Measurements from ENCODE around the gene FERMT1.
"Not testable (repeated sequence)": the region's sequence is repeated elsewhere in the genome, so short reads cannot be mapped to it uniquely, and the experiment has no call there.

The FERMT1 gene

GRCh38 chr20:6120491-6120988, 2.3 kb downstream of the FERMT1 start:
- Histone ChIP-seq H3K27me3 (ENCODE audit: control insufficient read depth in 5 of 5, insufficient read depth in 4 of 5, low read length in 5 of 5) (peaks cover 3 to 16% (median 12%) of the 10 kb centered on the region in 5 donors), H3K4me1 (ENCODE audit: control insufficient read depth in 5 of 5, insufficient read depth in 5 of 5, low read length in 5 of 5) (peaks cover 0 to 18% (median 16%) of the 10 kb centered on the region in 5 donors), H3K9ac (ENCODE audit: low read length in 5 of 5) (no peak overlapping the region), H3K9me3 (ENCODE audit: control insufficient read depth in 5 of 5, low read length in 5 of 5) (peaks cover 0 to 3% (median 0%) of the 10 kb centered on the region in 5 donors), H3K27ac (ENCODE audit: low read depth, low read length) (no peak overlapping the region), H3K4me3 (ENCODE audit: low read depth in 1 of 5, low read length in 5 of 5) (no peak overlapping the region), H3K36me3 (ENCODE audit: control insufficient read depth in 5 of 5, insufficient read depth in 5 of 5, low read length in 5 of 5) (no peaks in the 10 kb centered on the region)

- Histone ChIP-seq H3K27me3 (ENCODE audit: control insufficient read depth in 5 of 5, insufficient read depth in 4 of 5, low read length in 5 of 5) (peaks cover 0 to 5% (median 0%) of the 10 kb centered on the region in 5 donors), H3K9ac (ENCODE audit: low read length in 5 of 5) (no peak overlapping the region), H3K27ac (ENCODE audit: low read depth, low read length) (no peak overlapping the region), H3K36me3 (ENCODE audit: control insufficient read depth in 5 of 5, insufficient read depth in 5 of 5, low read length in 5 of 5) (no peaks in the 10 kb centered on the region), H3K4me1 (ENCODE audit: control insufficient read depth in 5 of 5, insufficient read depth in 5 of 5, low read length in 5 of 5) (no peaks in the 10 kb centered on the region), H3K9me3 (ENCODE audit: control insufficient read depth in 5 of 5, low read length in 5 of 5) (peaks cover 3 to 22% (median 12%) of the 10 kb centered on the region in 5 donors), H3K4me3 (ENCODE audit: low read depth in 1 of 5, low read length in 5 of 5) (no peak overlapping the region)
Measured at GRCh38 chr20:6116758-6117157, 6.1 kb downstream of the FERMT1 start.

- H3K9me3 ChIP-seq (ENCODE audit: control insufficient read depth in 5 of 5, low read length in 5 of 5): peaks cover 3 to 22% (median 12%) of the 10 kb centered on the region in 5 donors
- no peak overlapping the region for H3K27ac ChIP-seq (ENCODE audit: low read depth, low read length)
- no peaks in the 10 kb centered on the region for H3K36me3 ChIP-seq (ENCODE audit: control insufficient read depth in 5 of 5, insufficient read depth in 5 of 5, low read length in 5 of 5)
- no peak overlapping the region for H3K9ac ChIP-seq (ENCODE audit: low read length in 5 of 5)
- H3K27me3 ChIP-seq (ENCODE audit: control insufficient read depth in 5 of 5, insufficient read depth in 4 of 5, low read length in 5 of 5): no peaks in the 10 kb centered on the region
- H3K4me1 ChIP-seq (ENCODE audit: control insufficient read depth in 5 of 5, insufficient read depth in 5 of 5, low read length in 5 of 5): no peaks in the 10 kb centered on the region
- no peak overlapping the region for H3K4me3 ChIP-seq (ENCODE audit: low read depth in 1 of 5, low read length in 5 of 5)
Measured at GRCh38 chr20:6115221-6115895, 7.5 kb downstream of the FERMT1 start.

GRCh38 chr20:6114696-6115095, 8.1 kb downstream of the FERMT1 start:
- no peaks in the 10 kb centered on the region for H3K36me3 ChIP-seq (ENCODE audit: control insufficient read depth in 5 of 5, insufficient read depth in 5 of 5, low read length in 5 of 5)
- no peak overlapping the region for H3K9ac ChIP-seq (ENCODE audit: low read length in 5 of 5)
- no peaks in the 10 kb centered on the region for H3K27me3 ChIP-seq (ENCODE audit: control insufficient read depth in 5 of 5, insufficient read depth in 4 of 5, low read length in 5 of 5)
- peaks cover 3 to 22% (median 12%) of the 10 kb centered on the region in 5 donors for H3K9me3 ChIP-seq (ENCODE audit: control insufficient read depth in 5 of 5, low read length in 5 of 5)
- no peaks in the 10 kb centered on the region for H3K4me1 ChIP-seq (ENCODE audit: control insufficient read depth in 5 of 5, insufficient read depth in 5 of 5, low read length in 5 of 5)
- H3K4me3 ChIP-seq (ENCODE audit: low read depth in 1 of 5, low read length in 5 of 5): no peak overlapping the region
- no peak overlapping the region for H3K27ac ChIP-seq (ENCODE audit: low read depth, low read length)

- Histone ChIP-seq H3K27me3 (ENCODE audit: control insufficient read depth in 5 of 5, insufficient read depth in 4 of 5, low read length in 5 of 5) (no peaks in the 10 kb centered on the region), H3K36me3 (ENCODE audit: control insufficient read depth in 5 of 5, insufficient read depth in 5 of 5, low read length in 5 of 5) (no peaks in the 10 kb centered on the region), H3K9ac (ENCODE audit: low read length in 5 of 5) (no peak overlapping the region), H3K4me3 (ENCODE audit: low read depth in 1 of 5, low read length in 5 of 5) (no peak overlapping the region), H3K9me3 (ENCODE audit: control insufficient read depth in 5 of 5, low read length in 5 of 5) (peaks cover 3 to 22% (median 12%) of the 10 kb centered on the region in 5 donors), H3K27ac (ENCODE audit: low read depth, low read length) (no peak overlapping the region), H3K4me1 (ENCODE audit: control insufficient read depth in 5 of 5, insufficient read depth in 5 of 5, low read length in 5 of 5) (no peaks in the 10 kb centered on the region)
Measured at GRCh38 chr20:6113951-6114350, 8.9 kb downstream of the FERMT1 start.

- H3K9ac ChIP-seq (ENCODE audit: low read length in 5 of 5); H3K36me3 ChIP-seq (ENCODE audit: control insufficient read depth in 5 of 5, insufficient read depth in 5 of 5, low read length in 5 of 5); H3K4me3 ChIP-seq (ENCODE audit: low read depth in 1 of 5, low read length in 5 of 5); H3K27ac ChIP-seq (ENCODE audit: low read depth, low read length); H3K27me3 ChIP-seq (ENCODE audit: control insufficient read depth in 5 of 5, insufficient read depth in 4 of 5, low read length in 5 of 5); H3K4me1 ChIP-seq (ENCODE audit: control insufficient read depth in 5 of 5, insufficient read depth in 5 of 5, low read length in 5 of 5): not testable (repeated sequence)
- H3K9me3 ChIP-seq (ENCODE audit: control insufficient read depth in 5 of 5, low read length in 5 of 5): peaks cover 3 to 22% (median 12%) of the 10 kb centered on the region in 5 donors
Measured at GRCh38 chr20:6112965-6113364, 9.9 kb downstream of the FERMT1 start.

- Histone ChIP-seq H3K27ac (ENCODE audit: low read depth, low read length) (no peak overlapping the region), H3K27me3 (ENCODE audit: control insufficient read depth in 5 of 5, insufficient read depth in 4 of 5, low read length in 5 of 5) (no peaks in the 10 kb centered on the region), H3K36me3 (ENCODE audit: control insufficient read depth in 5 of 5, insufficient read depth in 5 of 5, low read length in 5 of 5) (no peaks in the 10 kb centered on the region), H3K4me1 (ENCODE audit: control insufficient read depth in 5 of 5, insufficient read depth in 5 of 5, low read length in 5 of 5) (no peaks in the 10 kb centered on the region), H3K4me3 (ENCODE audit: low read depth in 1 of 5, low read length in 5 of 5) (no peak overlapping the region), H3K9me3 (ENCODE audit: control insufficient read depth in 5 of 5, low read length in 5 of 5) (peaks cover 0 to under 1% (median 0%) of the 10 kb centered on the region in 5 donors), H3K9ac (ENCODE audit: low read length in 5 of 5) (no peak overlapping the region)
Measured at GRCh38 chr20:6108330-6108729, 14.5 kb downstream of the FERMT1 start.

GRCh38 chr20:6104493-6105188, 18.2 kb downstream of the FERMT1 start:
- Histone ChIP-seq H3K36me3 (ENCODE audit: control insufficient read depth in 5 of 5, insufficient read depth in 5 of 5, low read length in 5 of 5) (no peaks in the 10 kb centered on the region), H3K9ac (ENCODE audit: low read length in 5 of 5) (no peak overlapping the region), H3K27me3 (ENCODE audit: control insufficient read depth in 5 of 5, insufficient read depth in 4 of 5, low read length in 5 of 5) (no peaks in the 10 kb centered on the region), H3K9me3 (ENCODE audit: control insufficient read depth in 5 of 5, low read length in 5 of 5) (no peaks in the 10 kb centered on the region), H3K4me3 (ENCODE audit: low read depth in 1 of 5, low read length in 5 of 5) (no peak overlapping the region), H3K27ac (ENCODE audit: low read depth, low read length) (no peak overlapping the region), H3K4me1 (ENCODE audit: control insufficient read depth in 5 of 5, insufficient read depth in 5 of 5, low read length in 5 of 5) (no peaks in the 10 kb centered on the region)

GRCh38 chr20:6103301-6103700, 19.5 kb downstream of the FERMT1 start:
- no peaks in the 10 kb centered on the region for H3K4me1 ChIP-seq (ENCODE audit: control insufficient read depth in 5 of 5, insufficient read depth in 5 of 5, low read length in 5 of 5)
- H3K36me3 ChIP-seq (ENCODE audit: control insufficient read depth in 5 of 5, insufficient read depth in 5 of 5, low read length in 5 of 5): no peaks in the 10 kb centered on the region
- no peaks in the 10 kb centered on the region for H3K27me3 ChIP-seq (ENCODE audit: control insufficient read depth in 5 of 5, insufficient read depth in 4 of 5, low read length in 5 of 5)
- H3K9me3 ChIP-seq (ENCODE audit: control insufficient read depth in 5 of 5, low read length in 5 of 5): no peaks in the 10 kb centered on the region
- no peak overlapping the region for H3K4me3 ChIP-seq (ENCODE audit: low read depth in 1 of 5, low read length in 5 of 5)
- H3K9ac ChIP-seq (ENCODE audit: low read length in 5 of 5): no peak overlapping the region
- no peak overlapping the region for H3K27ac ChIP-seq (ENCODE audit: low read depth, low read length)

- H3K4me3 ChIP-seq (ENCODE audit: low read depth in 1 of 5, low read length in 5 of 5): no peak overlapping the region
- H3K27ac ChIP-seq (ENCODE audit: low read depth, low read length): no peak overlapping the region
- no peak overlapping the region for H3K9ac ChIP-seq (ENCODE audit: low read length in 5 of 5)
- no peaks in the 10 kb centered on the region for H3K36me3 ChIP-seq (ENCODE audit: control insufficient read depth in 5 of 5, insufficient read depth in 5 of 5, low read length in 5 of 5)
- no peaks in the 10 kb centered on the region for H3K4me1 ChIP-seq (ENCODE audit: control insufficient read depth in 5 of 5, insufficient read depth in 5 of 5, low read length in 5 of 5)
- no peaks in the 10 kb centered on the region for H3K9me3 ChIP-seq (ENCODE audit: control insufficient read depth in 5 of 5, low read length in 5 of 5)
- H3K27me3 ChIP-seq (ENCODE audit: control insufficient read depth in 5 of 5, insufficient read depth in 4 of 5, low read length in 5 of 5): no peaks in the 10 kb centered on the region
Measured at GRCh38 chr20:6101346-6101745, 21.5 kb downstream of the FERMT1 start.
